ENCODE results near the gene DUSP9.

The DUSP9 gene

GRCh38 chrX:153643431-153644351 is 3.3 kb upstream of the DUSP9 start (continued):
- no peak for TF ChIP-seq ZNF518A (tag by site-specific recombination; conservative IDR thresholded peaks at IDR 0.05; ENCODE audit: low read depth)
- no peak for TF ChIP-seq ZBTB44 (tag by site-specific recombination; IDR thresholded peaks at IDR 0.05)
- no peak for TF ChIP-seq ZNF596 (tag by site-specific recombination; IDR thresholded peaks at IDR 0.05)
- peak; percentile 23; the same call in 1 of the 2 replicates for TF ChIP-seq ZEB2 (tag by site-specific recombination; IDR thresholded peaks at IDR 0.05)
- TF ChIP-seq ZSCAN30 (tag by site-specific recombination; IDR thresholded peaks at IDR 0.05): no peak
- no peak for TF ChIP-seq ZNF701 (tag by site-specific recombination; IDR thresholded peaks at IDR 0.05)
- no peak for TF ChIP-seq MZF1 (tag by site-specific recombination; IDR thresholded peaks at IDR 0.05; ENCODE audit: borderline replicate concordance)
- TF ChIP-seq SP3 (tag by site-specific recombination; IDR thresholded peaks at IDR 0.05): no peak
- no peak for TF ChIP-seq ZNF114 (tag by site-specific recombination; IDR thresholded peaks at IDR 0.05)
- 0 out of 2 replicates have a peak, but pooled peaks have one; percentile 30 for TF ChIP-seq OSR2 (tag by site-specific recombination; IDR thresholded peaks at IDR 0.05)
- TF ChIP-seq TCF7L2 (IDR thresholded peaks at IDR 0.05; ENCODE audit: borderline replicate concordance, low read depth, low read length): no peak
- TF ChIP-seq MYNN (tag by site-specific recombination; IDR thresholded peaks at IDR 0.05; ENCODE audit: borderline replicate concordance): no peak
- TF ChIP-seq ZNF660 (tag by site-specific recombination; IDR thresholded peaks at IDR 0.05): no peak
- TF ChIP-seq ZNF26 (tag by site-specific recombination; IDR thresholded peaks at IDR 0.05): no peak
- TF ChIP-seq SCRT1 (tag by site-specific recombination; IDR thresholded peaks at IDR 0.05; ENCODE audit: borderline replicate concordance): no peak
- TF ChIP-seq ZNF416 (tag by site-specific recombination; IDR thresholded peaks at IDR 0.05): no peak
- TF ChIP-seq ZNF23 (tag by site-specific recombination; IDR thresholded peaks at IDR 0.05; ENCODE audit: borderline replicate concordance): no peak
- TF ChIP-seq ZNF341 (tag by site-specific recombination; IDR thresholded peaks at IDR 0.05; ENCODE audit: low read depth): peak; percentile 71
- no peak for TF ChIP-seq ZNF146 (tag by site-specific recombination; IDR thresholded peaks at IDR 0.05)
- TF ChIP-seq, protein P1, sequence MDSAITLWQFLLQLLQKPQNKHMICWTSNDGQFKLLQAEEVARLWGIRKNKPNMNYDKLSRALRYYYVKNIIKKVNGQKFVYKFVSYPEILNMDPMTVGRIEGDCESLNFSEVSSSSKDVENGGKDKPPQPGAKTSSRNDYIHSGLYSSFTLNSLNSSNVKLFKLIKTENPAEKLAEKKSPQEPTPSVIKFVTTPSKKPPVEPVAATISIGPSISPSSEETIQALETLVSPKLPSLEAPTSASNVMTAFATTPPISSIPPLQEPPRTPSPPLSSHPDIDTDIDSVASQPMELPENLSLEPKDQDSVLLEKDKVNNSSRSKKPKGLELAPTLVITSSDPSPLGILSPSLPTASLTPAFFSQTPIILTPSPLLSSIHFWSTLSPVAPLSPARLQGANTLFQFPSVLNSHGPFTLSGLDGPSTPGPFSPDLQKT (IDR thresholded peaks at IDR 0.05; ENCODE audit: borderline replicate concordance, low read depth, low read length): no peak
- TF ChIP-seq, protein P2, sequence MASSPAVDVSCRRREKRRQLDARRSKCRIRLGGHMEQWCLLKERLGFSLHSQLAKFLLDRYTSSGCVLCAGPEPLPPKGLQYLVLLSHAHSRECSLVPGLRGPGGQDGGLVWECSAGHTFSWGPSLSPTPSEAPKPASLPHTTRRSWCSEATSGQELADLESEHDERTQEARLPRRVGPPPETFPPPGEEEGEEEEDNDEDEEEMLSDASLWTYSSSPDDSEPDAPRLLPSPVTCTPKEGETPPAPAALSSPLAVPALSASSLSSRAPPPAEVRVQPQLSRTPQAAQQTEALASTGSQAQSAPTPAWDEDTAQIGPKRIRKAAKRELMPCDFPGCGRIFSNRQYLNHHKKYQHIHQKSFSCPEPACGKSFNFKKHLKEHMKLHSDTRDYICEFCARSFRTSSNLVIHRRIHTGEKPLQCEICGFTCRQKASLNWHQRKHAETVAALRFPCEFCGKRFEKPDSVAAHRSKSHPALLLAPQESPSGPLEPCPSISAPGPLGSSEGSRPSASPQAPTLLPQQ (tag by site-specific recombination; IDR thresholded peaks at IDR 0.05): 0 out of 2 replicates have a peak, but pooled peaks have one; percentile 31
- peak; percentile 87 for TF ChIP-seq ZNF24 (tag by site-specific recombination; IDR thresholded peaks at IDR 0.05)
- 0 out of 2 replicates have a peak, but pooled peaks have one; percentile 29 for TF ChIP-seq ZNF777 (tag by site-specific recombination; IDR thresholded peaks at IDR 0.05; ENCODE audit: borderline replicate concordance)
- TF ChIP-seq, protein P3, sequence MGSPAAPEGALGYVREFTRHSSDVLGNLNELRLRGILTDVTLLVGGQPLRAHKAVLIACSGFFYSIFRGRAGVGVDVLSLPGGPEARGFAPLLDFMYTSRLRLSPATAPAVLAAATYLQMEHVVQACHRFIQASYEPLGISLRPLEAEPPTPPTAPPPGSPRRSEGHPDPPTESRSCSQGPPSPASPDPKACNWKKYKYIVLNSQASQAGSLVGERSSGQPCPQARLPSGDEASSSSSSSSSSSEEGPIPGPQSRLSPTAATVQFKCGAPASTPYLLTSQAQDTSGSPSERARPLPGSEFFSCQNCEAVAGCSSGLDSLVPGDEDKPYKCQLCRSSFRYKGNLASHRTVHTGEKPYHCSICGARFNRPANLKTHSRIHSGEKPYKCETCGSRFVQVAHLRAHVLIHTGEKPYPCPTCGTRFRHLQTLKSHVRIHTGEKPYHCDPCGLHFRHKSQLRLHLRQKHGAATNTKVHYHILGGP (tag by site-specific recombination; IDR thresholded peaks at IDR 0.05): no peak
- no peak for TF ChIP-seq ZNF624 (tag by site-specific recombination; IDR thresholded peaks at IDR 0.05)
- no peak for TF ChIP-seq ZXDB (tag by site-specific recombination; IDR thresholded peaks at IDR 0.05)
- TF ChIP-seq ZNF140 (tag by site-specific recombination; IDR thresholded peaks at IDR 0.05): no peak

Data from HEK293 (cell line).